ENCODE measurements around the gene RAB42. TPM values are rescaled to one million over a fixed set of nuclear protein-coding genes. Genes with fewer than 3 reads are reported as not detected.

RAB42 gene
- total and polyA plus RNA-seq, 9 of the 15 experiments (the other 6 are each of a cell fraction or from before 2014, with no cell fraction given), result 0.07 to 0.14 (median 0.12) TPM; not detected in 6

- TF ChIP-seq ZNF436 (CRISPR knock-in tag; IDR thresholded peaks at IDR 0.05) (0 out of 2 replicates have a peak, but pooled peaks have one; percentile 60), POLR3A (IDR thresholded peaks at IDR 0.05; ENCODE audit: borderline replicate concordance, extremely low read depth, insufficient read depth, insufficient read length) (no peak), XRCC5 (IDR thresholded peaks at IDR 0.05; ENCODE audit: low read depth, low read length) (0 out of 2 replicates have a peak, but pooled peaks have one; percentile 20), SNAPC5 (CRISPR knock-in tag; IDR thresholded peaks at IDR 0.05) (no peak), CCAR2 (IDR thresholded peaks at IDR 0.05; ENCODE audit: low read depth, low read length) (no peak), RBM25 (IDR thresholded peaks at IDR 0.05; ENCODE audit: low read depth, low read length, severe bottlenecking) (no peak), SMARCB1 (IDR thresholded peaks at IDR 0.05; ENCODE audit: insufficient read length, low read depth) (no peak), NFXL1 (CRISPR knock-in tag; IDR thresholded peaks at IDR 0.05) (no peak), RNF219 (CRISPR knock-in tag; IDR thresholded peaks at IDR 0.05) (no peak), FOXK2 (conservative IDR thresholded peaks at IDR 0.05 in 1 of 2, IDR thresholded peaks at IDR 0.05 in 1 of 2; ENCODE audit: low read depth in 2 of 2) (peak; percentile 94 to 97), ZBTB2 (IDR thresholded peaks at IDR 0.05) (peak; percentile 92), ETS1 (conservative IDR thresholded peaks at IDR 0.05; ENCODE audit: control insufficient read depth, low read depth, low read length) (peak; percentile 81; the same call in 1 of the 2 replicates), PHB (CRISPR knock-in tag; IDR thresholded peaks at IDR 0.05) (no peak), FOXJ3 (CRISPR knock-in tag; IDR thresholded peaks at IDR 0.05) (no peak)
- TF ChIP-seq, protein P1, sequence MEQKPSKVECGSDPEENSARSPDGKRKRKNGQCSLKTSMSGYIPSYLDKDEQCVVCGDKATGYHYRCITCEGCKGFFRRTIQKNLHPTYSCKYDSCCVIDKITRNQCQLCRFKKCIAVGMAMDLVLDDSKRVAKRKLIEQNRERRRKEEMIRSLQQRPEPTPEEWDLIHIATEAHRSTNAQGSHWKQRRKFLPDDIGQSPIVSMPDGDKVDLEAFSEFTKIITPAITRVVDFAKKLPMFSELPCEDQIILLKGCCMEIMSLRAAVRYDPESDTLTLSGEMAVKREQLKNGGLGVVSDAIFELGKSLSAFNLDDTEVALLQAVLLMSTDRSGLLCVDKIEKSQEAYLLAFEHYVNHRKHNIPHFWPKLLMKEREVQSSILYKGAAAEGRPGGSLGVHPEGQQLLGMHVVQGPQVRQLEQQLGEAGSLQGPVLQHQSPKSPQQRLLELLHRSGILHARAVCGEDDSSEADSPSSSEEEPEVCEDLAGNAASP (IDR thresholded peaks at IDR 0.05), result no peak
- TF ChIP-seq, protein P2, sequence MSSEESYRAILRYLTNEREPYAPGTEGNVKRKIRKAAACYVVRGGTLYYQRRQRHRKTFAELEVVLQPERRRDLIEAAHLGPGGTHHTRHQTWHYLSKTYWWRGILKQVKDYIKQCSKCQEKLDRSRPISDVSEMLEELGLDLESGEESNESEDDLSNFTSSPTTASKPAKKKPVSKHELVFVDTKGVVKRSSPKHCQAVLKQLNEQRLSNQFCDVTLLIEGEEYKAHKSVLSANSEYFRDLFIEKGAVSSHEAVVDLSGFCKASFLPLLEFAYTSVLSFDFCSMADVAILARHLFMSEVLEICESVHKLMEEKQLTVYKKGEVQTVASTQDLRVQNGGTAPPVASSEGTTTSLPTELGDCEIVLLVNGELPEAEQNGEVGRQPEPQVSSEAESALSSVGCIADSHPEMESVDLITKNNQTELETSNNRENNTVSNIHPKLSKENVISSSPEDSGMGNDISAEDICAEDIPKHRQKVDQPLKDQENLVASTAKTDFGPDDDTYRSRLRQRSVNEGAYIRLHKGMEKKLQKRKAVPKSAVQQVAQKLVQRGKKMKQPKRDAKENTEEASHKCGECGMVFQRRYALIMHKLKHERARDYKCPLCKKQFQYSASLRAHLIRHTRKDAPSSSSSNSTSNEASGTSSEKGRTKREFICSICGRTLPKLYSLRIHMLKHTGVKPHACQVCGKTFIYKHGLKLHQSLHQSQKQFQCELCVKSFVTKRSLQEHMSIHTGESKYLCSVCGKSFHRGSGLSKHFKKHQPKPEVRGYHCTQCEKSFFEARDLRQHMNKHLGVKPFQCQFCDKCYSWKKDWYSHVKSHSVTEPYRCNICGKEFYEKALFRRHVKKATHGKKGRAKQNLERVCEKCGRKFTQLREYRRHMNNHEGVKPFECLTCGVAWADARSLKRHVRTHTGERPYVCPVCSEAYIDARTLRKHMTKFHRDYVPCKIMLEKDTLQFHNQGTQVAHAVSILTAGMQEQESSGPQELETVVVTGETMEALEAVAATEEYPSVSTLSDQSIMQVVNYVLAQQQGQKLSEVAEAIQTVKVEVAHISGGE (CRISPR knock-in tag; IDR thresholded peaks at IDR 0.05), result peak in 2 of 3 experiments; percentile 91 to 98; a peak in 5 of 6 replicates
Measured at GRCh38 chr1:28642847-28643635, 51.0 kb downstream of the RAB42 start, which contains the start of gene TAF12 (continued).
